ENCODE measurements around the gene MED25.
A peak's percentile ranks its signal among the peaks of the same experiment; 100 is the strongest.
"Not testable (repeated sequence)": the region's sequence is repeated elsewhere in the genome, so short reads cannot be mapped to it uniquely, and the experiment has no call there.

Gene MED25

DNA sequence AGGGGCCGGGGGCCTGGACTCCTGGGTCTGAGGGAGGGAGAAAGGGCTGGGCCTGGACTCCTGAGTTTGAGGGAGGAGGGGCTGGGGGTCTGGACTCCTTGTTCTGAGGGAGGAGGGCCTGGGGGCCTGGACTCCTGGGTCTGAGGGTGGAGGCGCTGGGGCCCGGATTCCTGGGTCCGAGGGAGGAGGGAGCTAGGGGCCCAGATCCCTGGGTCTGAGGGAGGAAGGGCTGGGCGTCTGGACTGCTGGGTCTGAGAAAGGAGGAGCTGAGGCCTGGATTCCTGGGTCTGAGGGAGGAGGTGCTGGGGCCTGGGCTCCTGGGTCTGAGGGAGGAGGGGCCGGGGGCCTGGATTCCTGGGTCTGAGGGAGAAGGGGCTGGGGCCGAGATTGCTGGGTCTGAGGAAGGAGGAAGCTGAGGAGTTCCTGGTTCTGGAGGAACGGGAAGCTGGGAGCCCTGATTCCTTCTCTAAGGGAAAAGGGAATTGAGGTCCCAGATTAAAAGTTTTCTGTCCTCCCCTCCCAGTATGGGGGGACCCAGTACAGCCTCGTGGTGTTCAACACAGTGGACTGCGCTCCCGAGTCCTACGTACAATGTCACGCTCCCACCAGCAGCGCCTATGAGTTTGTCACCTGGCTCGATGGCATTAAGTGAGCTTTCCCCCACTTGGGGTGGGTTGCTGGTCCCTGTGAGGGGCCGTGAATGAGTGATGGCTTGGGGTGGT, 721 bp downstream of the MED25 start:
- peak overlapping the region; percentile 90 for H3K27ac Mint-ChIP-seq
- DNase-seq, result no peak
- no peaks in the 10 kb centered on the region for H3K27me3 Mint-ChIP-seq
- H3K4me1 Mint-ChIP-seq, result peaks cover 23% of the 10 kb centered on the region
- peaks cover 7% of the 10 kb centered on the region for H3K36me3 Mint-ChIP-seq (ENCODE audit: low read depth)
- H3K9me3 Mint-ChIP-seq, result no peaks in the 10 kb centered on the region
- peak overlapping the region; percentile 86 for H3K4me3 Mint-ChIP-seq
- no peak for ATAC-seq

DNA sequence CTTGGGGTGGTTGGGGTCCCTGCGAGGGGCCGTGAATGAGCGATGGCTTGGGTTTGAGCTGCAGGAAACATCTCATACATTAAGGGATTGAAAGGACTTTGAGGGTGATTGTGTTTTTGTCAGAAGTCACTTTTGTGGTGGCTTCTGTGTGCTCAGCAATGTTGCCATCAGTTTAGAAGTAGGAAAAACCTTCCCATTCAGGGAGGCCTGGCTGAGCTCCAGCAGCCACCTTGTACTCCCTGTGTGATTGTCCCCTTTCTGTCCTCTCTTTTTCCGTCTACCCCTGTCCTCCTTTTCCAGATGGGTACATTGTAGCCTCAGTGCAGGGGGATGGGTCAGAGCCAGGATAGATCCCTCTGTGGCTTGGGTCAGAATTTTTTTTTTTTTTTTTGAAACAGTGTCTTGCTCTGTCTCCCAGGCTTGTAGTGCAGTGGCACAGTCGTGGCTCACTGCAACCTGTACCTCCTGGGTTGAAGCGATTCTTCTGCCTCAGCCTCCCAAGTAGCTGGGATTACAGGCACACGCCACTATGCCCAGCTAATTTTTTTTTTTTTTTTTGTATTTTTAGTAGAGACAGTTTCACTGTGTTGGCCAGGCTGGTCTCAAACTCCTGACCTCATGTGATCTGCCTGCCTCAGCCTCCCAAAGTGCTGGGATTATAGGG, 1.5 kb downstream of the MED25 start:
- not testable (repeated sequence) for H3K27me3 Mint-ChIP-seq; H3K36me3 Mint-ChIP-seq (ENCODE audit: low read depth); H3K9me3 Mint-ChIP-seq; ATAC-seq; DNase-seq
- H3K4me1 Mint-ChIP-seq, result peaks cover 15% of the 10 kb centered on the region
- H3K4me3 Mint-ChIP-seq, result peak overlapping the region; percentile 86
- H3K27ac Mint-ChIP-seq, result peak overlapping the region; percentile 78

DNA sequence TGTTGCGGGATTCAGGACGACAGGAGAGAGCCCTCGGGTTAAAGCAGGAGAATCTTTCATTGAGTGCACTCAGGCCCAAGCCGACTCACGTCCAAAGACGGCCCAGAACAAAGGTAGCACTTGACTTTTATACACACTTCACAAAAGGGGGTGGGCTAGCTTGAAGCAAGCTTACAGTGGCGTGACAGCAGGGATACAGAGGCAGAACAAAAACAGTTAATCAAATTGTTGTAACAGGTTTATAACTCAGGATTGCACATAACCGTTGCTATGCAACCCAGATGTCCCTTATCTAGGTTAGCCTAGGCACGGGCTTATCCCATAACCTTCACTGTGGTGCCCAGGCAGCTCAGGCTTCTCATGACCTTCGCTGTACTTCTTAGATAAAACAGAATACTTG, 2.0 kb downstream of the MED25 start:
- H3K27me3 Mint-ChIP-seq, result no peaks in the 10 kb centered on the region
- DNase-seq (no peak), ATAC-seq (no peak)
- H3K36me3 Mint-ChIP-seq (ENCODE audit: low read depth), result peaks cover 7% of the 10 kb centered on the region
- H3K9me3 Mint-ChIP-seq, result no peaks in the 10 kb centered on the region
- H3K27ac Mint-ChIP-seq, result no peak overlapping the region
- H3K4me3 Mint-ChIP-seq, result no peak overlapping the region
- peaks cover 15% of the 10 kb centered on the region for H3K4me1 Mint-ChIP-seq

DNA sequence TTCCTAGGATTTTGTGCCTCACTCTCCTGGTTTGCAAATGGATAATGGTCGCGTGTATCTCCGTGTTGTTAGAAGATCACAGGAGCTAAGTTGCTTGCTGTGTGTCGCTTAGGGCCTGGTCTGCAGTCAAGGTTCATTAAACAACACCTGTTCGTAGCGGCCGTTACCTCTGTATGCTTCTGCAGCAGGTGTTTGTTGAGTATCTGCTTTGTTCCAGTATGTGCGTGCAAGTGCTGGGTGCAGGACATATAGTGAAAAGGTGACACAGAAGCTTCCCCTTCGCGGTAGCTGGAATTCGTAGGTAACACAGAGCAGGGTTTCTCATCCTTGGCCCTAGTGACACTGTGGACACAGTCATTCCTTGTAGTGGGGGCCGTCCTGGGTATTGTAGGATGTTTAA, 5.4 kb downstream of the MED25 start:
- ATAC-seq, result no peak
- Mint-ChIP-seq H3K27me3 (no peaks in the 10 kb centered on the region), H3K9me3 (no peaks in the 10 kb centered on the region), H3K36me3 (ENCODE audit: low read depth) (peaks cover 7% of the 10 kb centered on the region), H3K4me1 (peaks cover 8% of the 10 kb centered on the region), H3K27ac (no peak overlapping the region), H3K4me3 (no peak overlapping the region)
- no peak for DNase-seq

DNA sequence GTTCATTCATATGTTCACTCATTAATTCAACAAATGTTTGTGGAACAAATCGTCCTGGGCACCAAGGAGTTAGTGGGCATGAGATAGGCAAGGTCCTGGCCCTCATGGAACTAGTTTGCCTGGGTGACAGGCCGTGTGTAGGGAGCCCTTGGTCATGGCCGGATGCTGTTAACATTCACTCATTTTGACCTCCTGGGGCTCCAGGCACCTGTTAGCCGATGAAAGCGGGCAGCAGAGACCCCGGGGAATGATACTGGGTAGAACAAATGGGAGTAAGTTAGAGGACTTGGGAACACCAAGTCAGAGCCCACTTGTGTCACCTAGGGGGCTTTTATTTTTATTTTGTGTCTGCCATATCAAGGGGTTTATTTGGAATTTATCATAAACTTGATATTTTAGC, 6.6 kb downstream of the MED25 start:
- Mint-ChIP-seq H3K9me3 (no peaks in the 10 kb centered on the region), H3K27ac (no peak overlapping the region), H3K4me3 (no peak overlapping the region), H3K27me3 (no peaks in the 10 kb centered on the region), H3K4me1 (peaks cover under 1% of the 10 kb centered on the region), H3K36me3 (ENCODE audit: low read depth) (peaks cover 7% of the 10 kb centered on the region)
- no peak for DNase-seq
- no peak for ATAC-seq

DNA sequence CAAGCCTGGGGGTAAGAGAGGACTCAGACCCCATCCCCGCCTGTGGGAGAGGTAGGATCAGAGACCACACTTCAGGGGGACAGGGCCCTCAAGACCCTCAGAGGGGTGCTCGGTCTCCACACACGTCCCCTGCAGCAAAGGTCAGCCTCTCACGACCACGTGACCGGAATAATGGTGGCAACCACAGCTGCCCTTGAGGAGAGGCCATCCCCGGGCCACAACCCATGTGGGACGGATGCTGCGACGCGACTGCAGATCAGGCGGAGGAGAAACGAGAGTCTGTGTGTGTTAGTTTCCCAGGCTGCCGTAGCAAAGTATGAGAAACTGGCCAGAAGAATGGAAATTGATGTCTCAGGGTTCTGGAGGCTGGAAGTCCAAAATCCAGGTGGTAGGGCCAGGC, 8.9 kb downstream of the MED25 start:
- ATAC-seq (no peak), DNase-seq (no peak)
- Mint-ChIP-seq H3K9me3 (no peaks in the 10 kb centered on the region), H3K4me1 (no peaks in the 10 kb centered on the region), H3K27me3 (no peaks in the 10 kb centered on the region), H3K27ac (no peak overlapping the region), H3K36me3 (ENCODE audit: low read depth) (peaks cover 4% of the 10 kb centered on the region), H3K4me3 (no peak overlapping the region)

DNA sequence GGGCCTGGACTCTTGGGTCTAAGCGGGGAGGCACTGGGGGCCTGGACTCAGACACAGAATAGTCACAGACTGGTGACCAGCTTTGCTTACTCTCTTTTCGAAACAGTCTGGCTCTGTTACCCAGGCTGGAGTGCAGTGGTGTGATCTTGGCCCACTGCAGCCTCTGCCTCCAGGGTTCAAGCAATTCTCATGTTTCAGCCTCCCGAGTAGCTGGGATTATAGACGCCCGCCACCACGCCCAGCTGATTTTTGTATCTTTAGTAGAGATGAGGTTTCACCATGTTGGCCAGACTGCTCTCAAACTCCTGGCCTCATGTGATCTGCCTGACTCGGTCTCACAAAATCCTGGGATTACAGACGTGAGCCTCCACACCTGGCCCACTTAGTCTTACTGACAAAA, 11.1 kb downstream of the MED25 start:
- H3K27me3 Mint-ChIP-seq, result no peaks in the 10 kb centered on the region
- no peaks in the 10 kb centered on the region for H3K9me3 Mint-ChIP-seq
- no peaks in the 10 kb centered on the region for H3K4me1 Mint-ChIP-seq
- H3K4me3 Mint-ChIP-seq, result no peak overlapping the region
- H3K27ac Mint-ChIP-seq, result no peak overlapping the region
- no peaks in the 10 kb centered on the region for H3K36me3 Mint-ChIP-seq (ENCODE audit: low read depth)
- DNase-seq, result no peak
- no peak for ATAC-seq

DNA sequence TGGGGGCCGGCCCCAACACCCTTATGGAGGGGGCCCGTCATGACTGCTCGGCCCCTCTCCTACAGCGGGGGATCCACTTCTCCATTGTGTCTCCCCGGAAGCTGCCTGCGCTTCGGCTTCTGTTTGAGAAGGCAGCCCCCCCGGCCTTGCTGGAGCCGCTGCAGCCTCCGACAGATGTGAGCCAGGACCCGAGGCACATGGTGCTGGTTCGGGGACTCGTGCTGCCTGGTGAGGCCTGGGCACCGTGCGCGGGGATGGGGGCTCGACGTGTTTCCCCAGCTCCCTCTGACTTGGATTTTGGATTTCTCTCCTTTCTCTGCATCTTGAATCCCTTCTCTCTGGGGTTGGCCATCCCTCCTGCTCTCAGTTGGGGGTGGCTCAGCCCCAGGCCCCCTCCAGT, 11.6 kb downstream of the MED25 start:
- no peak overlapping the region for H3K4me3 Mint-ChIP-seq
- no peak for ATAC-seq
- no peak overlapping the region for H3K27ac Mint-ChIP-seq
- DNase-seq, result no peak
- H3K36me3 Mint-ChIP-seq (ENCODE audit: low read depth), result peaks cover 2% of the 10 kb centered on the region
- H3K27me3 Mint-ChIP-seq, result no peaks in the 10 kb centered on the region
- H3K9me3 Mint-ChIP-seq, result no peaks in the 10 kb centered on the region
- H3K4me1 Mint-ChIP-seq, result no peaks in the 10 kb centered on the region

DNA sequence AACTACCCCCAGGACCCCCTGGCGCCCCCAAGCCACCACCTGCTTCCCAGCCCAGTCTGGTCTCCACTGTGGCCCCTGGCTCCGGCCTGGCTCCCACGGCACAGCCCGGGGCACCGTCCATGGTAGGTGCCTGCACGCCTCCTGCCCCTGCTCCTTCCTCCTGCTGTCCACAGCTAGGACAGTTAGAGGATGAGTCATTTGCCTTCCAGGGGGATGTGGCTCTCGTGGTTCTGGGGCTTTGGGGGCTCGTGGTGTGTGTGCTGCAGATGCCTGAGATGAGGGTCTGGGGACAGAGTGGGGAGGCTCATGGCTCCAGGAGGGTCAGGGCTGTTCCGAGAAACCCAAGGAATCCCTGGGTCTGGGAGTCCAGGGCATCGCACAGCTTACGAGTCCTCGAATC, 12.7 kb downstream of the MED25 start:
- peaks cover 4% of the 10 kb centered on the region for H3K36me3 Mint-ChIP-seq (ENCODE audit: low read depth)
- H3K4me3 Mint-ChIP-seq, result no peak overlapping the region
- no peaks in the 10 kb centered on the region for H3K27me3 Mint-ChIP-seq
- ATAC-seq, result no peak
- DNase-seq, result no peak
- no peaks in the 10 kb centered on the region for H3K9me3 Mint-ChIP-seq
- H3K4me1 Mint-ChIP-seq, result no peaks in the 10 kb centered on the region
- H3K27ac Mint-ChIP-seq, result no peak overlapping the region

DNA sequence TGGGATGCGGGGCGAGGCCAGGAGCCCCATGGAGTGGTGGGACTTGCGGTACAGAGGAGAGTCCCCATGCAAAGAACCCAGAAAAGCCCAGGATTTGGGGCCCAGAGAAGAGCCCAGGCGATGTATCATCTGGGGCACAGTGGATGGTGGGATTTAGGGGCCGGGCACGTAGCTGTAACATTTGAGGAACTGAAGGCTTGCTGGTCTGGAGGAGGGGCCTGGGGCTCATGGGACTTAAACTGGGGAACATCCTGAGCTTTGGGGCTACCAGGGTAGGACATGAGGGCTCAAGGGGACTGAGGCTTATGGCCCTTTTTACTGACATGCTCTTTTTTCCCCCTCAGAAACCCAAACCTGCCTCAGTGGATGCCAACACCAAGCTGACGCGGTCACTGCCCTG, 13.5 kb downstream of the MED25 start:
- Mint-ChIP-seq H3K36me3 (ENCODE audit: low read depth) (peaks cover 4% of the 10 kb centered on the region), H3K27me3 (no peaks in the 10 kb centered on the region), H3K27ac (no peak overlapping the region), H3K4me3 (no peak overlapping the region), H3K9me3 (no peaks in the 10 kb centered on the region), H3K4me1 (no peaks in the 10 kb centered on the region)
- ATAC-seq (no peak), DNase-seq (no peak)

DNA sequence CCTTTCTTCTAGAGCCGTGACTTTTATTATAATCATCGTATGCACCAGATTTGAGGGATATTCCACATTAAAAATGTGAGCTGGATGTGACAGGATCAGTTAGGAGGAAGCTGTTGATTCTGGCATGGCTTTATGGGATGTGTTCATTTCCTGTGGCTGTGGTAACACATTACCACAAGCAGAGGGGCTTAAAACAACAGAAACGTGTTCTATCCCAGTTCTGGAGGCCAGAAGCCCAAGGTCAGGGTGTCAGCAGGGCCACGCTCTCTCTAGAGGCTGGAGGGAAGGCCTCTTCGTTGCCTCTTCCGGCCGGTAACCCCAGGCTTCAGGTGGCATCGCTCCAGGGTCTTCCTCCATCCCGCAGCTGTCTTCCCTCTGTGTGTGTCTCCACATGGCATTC, 14.5 kb downstream of the MED25 start:
- H3K4me1 Mint-ChIP-seq, result no peaks in the 10 kb centered on the region
- no peak overlapping the region for H3K27ac Mint-ChIP-seq
- ATAC-seq (no peak), DNase-seq (no peak)
- H3K9me3 Mint-ChIP-seq, result no peaks in the 10 kb centered on the region
- peaks cover 9% of the 10 kb centered on the region for H3K36me3 Mint-ChIP-seq (ENCODE audit: low read depth)
- H3K27me3 Mint-ChIP-seq, result no peaks in the 10 kb centered on the region
- H3K4me3 Mint-ChIP-seq, result no peak overlapping the region

DNA sequence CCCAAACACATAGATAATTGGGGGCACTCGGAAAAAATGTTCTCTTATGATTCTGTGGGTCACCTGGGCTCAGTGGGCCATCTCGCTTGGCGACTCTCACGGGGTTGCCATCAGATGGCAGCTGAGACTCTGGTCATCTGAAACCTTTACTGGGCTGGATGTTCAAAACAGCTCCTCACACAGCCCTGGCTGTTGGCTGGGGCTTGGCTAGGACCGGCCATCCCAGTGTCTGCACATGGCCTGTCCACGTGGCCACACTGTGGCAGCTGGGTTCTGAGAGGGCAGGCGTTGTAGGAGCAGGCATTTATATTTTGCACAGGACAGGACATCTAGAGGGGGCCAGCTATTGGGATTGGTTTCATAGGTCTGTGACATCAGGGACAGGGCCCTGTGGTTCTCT, 15.5 kb downstream of the MED25 start:
- ATAC-seq (no peak), DNase-seq (no peak)
- no peaks in the 10 kb centered on the region for H3K9me3 Mint-ChIP-seq
- H3K4me3 Mint-ChIP-seq, result no peak overlapping the region
- no peak overlapping the region for H3K27ac Mint-ChIP-seq
- no peaks in the 10 kb centered on the region for H3K27me3 Mint-ChIP-seq
- peaks cover 13% of the 10 kb centered on the region for H3K36me3 Mint-ChIP-seq (ENCODE audit: low read depth)
- no peaks in the 10 kb centered on the region for H3K4me1 Mint-ChIP-seq

DNA sequence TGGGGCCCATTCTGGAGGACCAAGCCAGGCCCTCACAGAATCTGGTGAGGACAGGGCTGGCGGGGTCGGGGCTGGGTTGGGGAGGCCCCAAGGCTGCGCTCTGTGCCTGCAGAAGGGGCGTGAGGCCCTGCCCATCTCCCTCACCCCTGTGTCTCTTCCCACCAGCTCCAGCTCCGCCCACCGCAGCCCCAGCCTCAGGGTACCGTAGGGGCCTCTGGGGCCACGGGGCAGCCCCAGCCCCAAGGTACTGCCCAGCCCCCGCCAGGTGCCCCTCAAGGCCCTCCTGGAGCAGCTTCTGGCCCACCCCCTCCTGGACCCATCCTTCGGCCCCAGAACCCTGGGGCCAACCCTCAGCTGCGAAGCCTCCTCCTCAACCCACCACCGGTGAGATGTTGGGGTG, 17.5 kb downstream of the MED25 start:
- H3K4me3 Mint-ChIP-seq, result no peak overlapping the region
- no peaks in the 10 kb centered on the region for H3K9me3 Mint-ChIP-seq
- no peak overlapping the region for H3K27ac Mint-ChIP-seq
- H3K4me1 Mint-ChIP-seq, result no peaks in the 10 kb centered on the region
- H3K36me3 Mint-ChIP-seq (ENCODE audit: low read depth), result peaks cover 21% of the 10 kb centered on the region
- no peak for ATAC-seq
- no peak for DNase-seq
- no peaks in the 10 kb centered on the region for H3K27me3 Mint-ChIP-seq

DNA sequence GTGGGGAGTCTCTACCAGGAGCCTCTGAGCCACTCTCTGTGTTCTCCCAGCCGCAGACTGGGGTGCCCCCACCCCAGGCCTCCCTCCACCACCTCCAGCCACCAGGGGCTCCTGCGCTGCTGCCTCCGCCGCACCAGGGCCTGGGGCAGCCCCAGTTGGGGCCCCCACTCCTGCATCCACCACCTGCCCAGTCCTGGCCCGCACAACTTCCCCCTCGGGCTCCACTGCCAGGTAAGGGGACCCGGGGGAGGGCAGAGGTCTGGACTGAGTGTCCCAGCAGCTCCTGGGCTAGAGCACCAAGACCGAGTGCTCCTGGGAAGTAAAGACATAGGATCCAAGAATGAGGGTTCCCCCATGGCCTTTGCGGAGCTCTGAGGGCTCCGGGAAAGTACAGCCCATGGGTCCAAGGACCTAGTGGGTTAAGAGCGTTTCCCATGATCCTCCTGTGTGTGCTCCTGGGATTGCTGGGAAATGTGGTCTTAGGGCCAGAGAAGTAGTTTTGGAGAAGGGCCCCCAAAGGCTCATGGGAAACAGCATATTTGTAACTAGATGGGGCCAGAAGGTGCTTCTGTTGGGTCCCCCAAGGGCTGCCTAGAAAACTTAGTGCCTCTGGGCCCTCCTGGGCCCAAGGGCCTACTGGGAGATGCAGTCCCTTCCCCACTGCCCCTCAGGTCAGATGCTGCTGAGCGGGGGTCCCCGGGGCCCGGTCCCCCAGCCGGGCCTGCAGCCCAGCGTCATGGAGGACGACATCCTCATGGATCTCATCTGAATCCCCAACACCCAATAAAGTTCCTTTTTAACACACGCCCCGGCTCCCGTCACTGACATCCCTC, 18.3 kb downstream of the MED25 start:
- H3K27ac Mint-ChIP-seq, result no peak overlapping the region
- H3K36me3 Mint-ChIP-seq (ENCODE audit: low read depth), result peaks cover 23% of the 10 kb centered on the region
- ATAC-seq, result no peak
- no peaks in the 10 kb centered on the region for H3K4me1 Mint-ChIP-seq
- no peak overlapping the region for H3K4me3 Mint-ChIP-seq
- H3K9me3 Mint-ChIP-seq, result no peaks in the 10 kb centered on the region
- DNase-seq, result no peak
- H3K27me3 Mint-ChIP-seq, result no peaks in the 10 kb centered on the region

DNA sequence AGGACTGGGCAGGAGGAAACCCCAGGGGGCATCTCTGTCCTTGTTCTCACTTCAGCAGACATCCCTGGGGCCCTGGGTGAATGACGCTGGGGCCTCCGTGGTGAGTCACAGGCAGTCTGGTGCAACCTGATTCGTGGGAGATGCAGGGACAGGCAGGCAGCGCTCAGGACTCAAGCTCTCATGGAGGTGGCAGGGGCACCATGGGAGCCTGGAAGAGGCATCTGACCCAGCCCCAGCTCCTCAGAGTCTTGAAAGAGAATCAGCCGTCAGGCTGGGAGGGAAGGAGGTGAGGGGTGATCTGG, 18.9 kb downstream of the MED25 start:
- peaks cover 23% of the 10 kb centered on the region for H3K36me3 Mint-ChIP-seq (ENCODE audit: low read depth)

More for the DNA sequence above, 18.9 kb downstream of the MED25 start:
- ATAC-seq (no peak), DNase-seq (no peak)
- no peaks in the 10 kb centered on the region for H3K9me3 Mint-ChIP-seq
- H3K27me3 Mint-ChIP-seq, result no peaks in the 10 kb centered on the region
- H3K27ac Mint-ChIP-seq, result no peak overlapping the region
- H3K4me1 Mint-ChIP-seq, result no peaks in the 10 kb centered on the region
- H3K4me3 Mint-ChIP-seq, result no peak overlapping the region

All from activated naive CD8-positive, alpha-beta T cell treated with anti-CD3 and anti-CD28 coated beads, Interleukin-2, amount 50 U/mL, for 24 hours (primary cell).